ENCODE measurements around the gene CCDC86. TPM values are rescaled to one million over a fixed set of nuclear protein-coding genes. Genes with fewer than 3 reads are reported as not detected.
A peak's percentile ranks its signal among the peaks of the same experiment; 100 is the strongest.

The CCDC86 gene
- total and polyA plus RNA-seq, 9 donors = 7.4 to 22.7 (median 19.8) TPM

GRCh38 chr11:60858731-60859464 is 17.0 kb downstream of the CCDC86 start:
- Histone ChIP-seq H3K9me3 (replicated peaks; ENCODE audit: control insufficient read depth, low read depth, low read length) (no peaks in the 10 kb centered on the region), H3K4me3 (ENCODE audit: low read length) (no peak overlapping the region), H3K27me3 (ENCODE audit: control insufficient read depth, insufficient read depth, low read length) (no peaks in the 10 kb centered on the region), H3K27ac (ENCODE audit: low read length) (no peak overlapping the region), H3K4me1 (ENCODE audit: control insufficient read depth, insufficient read depth, low read length) (peaks cover 15% of the 10 kb centered on the region), H3K36me3 (ENCODE audit: control insufficient read depth, insufficient read depth, low read length) (no peaks in the 10 kb centered on the region)
- no peak for DNase-seq
- 80% methylated on average over 3 of the region's 4 CpGs for WGBS (ENCODE audit: insufficient coverage)

GRCh38 chr11:60859616-60860250 is 17.8 kb downstream of the CCDC86 start:
- Histone ChIP-seq H3K27me3 (ENCODE audit: control insufficient read depth, insufficient read depth, low read length) (no peaks in the 10 kb centered on the region), H3K9me3 (replicated peaks; ENCODE audit: control insufficient read depth, low read depth, low read length) (no peaks in the 10 kb centered on the region), H3K4me3 (ENCODE audit: low read length) (no peak overlapping the region), H3K27ac (ENCODE audit: low read length) (no peak overlapping the region), H3K36me3 (ENCODE audit: control insufficient read depth, insufficient read depth, low read length) (no peaks in the 10 kb centered on the region), H3K4me1 (ENCODE audit: control insufficient read depth, insufficient read depth, low read length) (peaks cover 15% of the 10 kb centered on the region)
- 90% methylated on average over 9 of the region's 15 CpGs for WGBS (ENCODE audit: insufficient coverage)
- DNase-seq = no peak

GRCh38 chr11:60860943-60861342 is 19.0 kb downstream of the CCDC86 start:
- WGBS (ENCODE audit: insufficient coverage) = 22% methylated on average over 6 of the region's 7 CpGs
- no peaks in the 10 kb centered on the region for H3K9me3 ChIP-seq (replicated peaks; ENCODE audit: control insufficient read depth, low read depth, low read length)

GRCh38 chr11:60862171-60862570 is 20.3 kb downstream of the CCDC86 start:
- Histone ChIP-seq H3K27ac (ENCODE audit: low read length) (no peak overlapping the region), H3K4me1 (ENCODE audit: control insufficient read depth, insufficient read depth, low read length) (peaks cover 4% of the 10 kb centered on the region), H3K4me3 (ENCODE audit: low read length) (no peak overlapping the region), H3K9me3 (replicated peaks; ENCODE audit: control insufficient read depth, low read depth, low read length) (no peaks in the 10 kb centered on the region), H3K36me3 (ENCODE audit: control insufficient read depth, insufficient read depth, low read length) (no peaks in the 10 kb centered on the region), H3K27me3 (ENCODE audit: control insufficient read depth, insufficient read depth, low read length) (no peaks in the 10 kb centered on the region)
- WGBS (ENCODE audit: insufficient coverage) = 82% methylated on average over 9 of the region's 9 CpGs
- no peak for DNase-seq

More at GRCh38 chr11:60860943-60861342, 19.0 kb downstream of the CCDC86 start:
- Histone ChIP-seq H3K4me3 (ENCODE audit: low read length) (no peak overlapping the region), H3K36me3 (ENCODE audit: control insufficient read depth, insufficient read depth, low read length) (no peaks in the 10 kb centered on the region), H3K27ac (ENCODE audit: low read length) (no peak overlapping the region), H3K4me1 (ENCODE audit: control insufficient read depth, insufficient read depth, low read length) (peaks cover 6% of the 10 kb centered on the region), H3K27me3 (ENCODE audit: control insufficient read depth, insufficient read depth, low read length) (no peaks in the 10 kb centered on the region)
- DNase-seq = peak; percentile 53

- WGBS (ENCODE audit: insufficient coverage) = 74% methylated on average over 4 of the region's 16 CpGs
- H3K4me1 ChIP-seq (ENCODE audit: control insufficient read depth, insufficient read depth, low read length) = peaks cover 10% of the 10 kb centered on the region
- no peak for DNase-seq
- no peak overlapping the region for H3K27ac ChIP-seq (ENCODE audit: low read length)
- no peaks in the 10 kb centered on the region for H3K27me3 ChIP-seq (ENCODE audit: control insufficient read depth, insufficient read depth, low read length)
- no peak overlapping the region for H3K4me3 ChIP-seq (ENCODE audit: low read length)
- no peaks in the 10 kb centered on the region for H3K9me3 ChIP-seq (replicated peaks; ENCODE audit: control insufficient read depth, low read depth, low read length)
- H3K36me3 ChIP-seq (ENCODE audit: control insufficient read depth, insufficient read depth, low read length) = no peaks in the 10 kb centered on the region
Measured at GRCh38 chr11:60863550-60864521, 21.9 kb downstream of the CCDC86 start.

GRCh38 chr11:60864856-60865513 is 23.1 kb downstream of the CCDC86 start:
- Histone ChIP-seq H3K4me3 (ENCODE audit: low read length) (no peak overlapping the region), H3K27me3 (ENCODE audit: control insufficient read depth, insufficient read depth, low read length) (no peaks in the 10 kb centered on the region), H3K36me3 (ENCODE audit: control insufficient read depth, insufficient read depth, low read length) (no peaks in the 10 kb centered on the region), H3K9me3 (replicated peaks; ENCODE audit: control insufficient read depth, low read depth, low read length) (no peaks in the 10 kb centered on the region), H3K27ac (ENCODE audit: low read length) (no peak overlapping the region), H3K4me1 (ENCODE audit: control insufficient read depth, insufficient read depth, low read length) (peaks cover 11% of the 10 kb centered on the region)
- DNase-seq = no peak
- WGBS (ENCODE audit: insufficient coverage) = 50% methylated on average over 7 of the region's 7 CpGs

GRCh38 chr11:60866911-60867870 is 25.3 kb downstream of the CCDC86 start, which contains the start of gene ZP1:
Gene ZP1 (plus strand): TSS chr11:60867542. CDS start chr11:60867562, 20 bp downstream.
- 46% methylated on average over 8 of the region's 13 CpGs for WGBS (ENCODE audit: insufficient coverage)
- Histone ChIP-seq H3K27me3 (ENCODE audit: control insufficient read depth, insufficient read depth, low read length) (no peaks in the 10 kb centered on the region), H3K27ac (ENCODE audit: low read length) (no peak within 1 kb of the TSS), H3K4me1 (ENCODE audit: control insufficient read depth, insufficient read depth, low read length) (peaks cover 29% of the 10 kb centered on the region), H3K9me3 (replicated peaks; ENCODE audit: control insufficient read depth, low read depth, low read length) (no peaks in the 10 kb centered on the region), H3K36me3 (ENCODE audit: control insufficient read depth, insufficient read depth, low read length) (no peaks in the 10 kb centered on the region), H3K4me3 (ENCODE audit: low read length) (no peak within 1 kb of the TSS)
- no peak for DNase-seq

- no peak for DNase-seq
- Histone ChIP-seq H3K27ac (ENCODE audit: low read length) (no peak overlapping the region), H3K4me1 (ENCODE audit: control insufficient read depth, insufficient read depth, low read length) (peaks cover 38% of the 10 kb centered on the region), H3K9me3 (replicated peaks; ENCODE audit: control insufficient read depth, low read depth, low read length) (no peaks in the 10 kb centered on the region), H3K27me3 (ENCODE audit: control insufficient read depth, insufficient read depth, low read length) (no peaks in the 10 kb centered on the region), H3K4me3 (ENCODE audit: low read length) (no peak overlapping the region), H3K36me3 (ENCODE audit: control insufficient read depth, insufficient read depth, low read length) (no peaks in the 10 kb centered on the region)
- 80% methylated on average over 7 of the region's 10 CpGs for WGBS (ENCODE audit: insufficient coverage)
Measured at GRCh38 chr11:60867871-60868681, 26.2 kb downstream of the CCDC86 start.

Measured in muscle of leg (tissue), 11 donors.